IMR-90 (cell line): Measurements from ENCODE around the gene BRCA2. TPM values are rescaled to one million over a fixed set of nuclear protein-coding genes. Genes with fewer than 3 reads are reported as not detected.

Source experiments
- ATAC-seq: fragments of 200-7000 bp; cut with Tn5 transposase; 2 replicates; pipeline ENCODE4 v1.9.1; 2020; ENCODE audit warnings: low read depth, mild to moderate bottlenecking, moderate library complexity
- BruUV-seq: library from RNA; stranded (reverse); fragments of 400-500 nt; replicated peaks from 2 replicates; lab custom pipeline; 2021; lab: Mats Ljungman, UMichigan
- CTCF ChIA-PET: fragments of 300-600 bp; formaldehyde crosslinking; extraction: SDS; loops from one replicate; lab custom pipeline; 2021; ENCODE audit warnings: antibody characterized with exemption; lab: Yijun Ruan, JAX
- POLR2A ChIA-PET: fragments of 300-600 bp; sonication (Branson Sonifier 250); formaldehyde crosslinking; loops from one replicate; lab custom pipeline; 2022; ENCODE audit warnings: antibody characterized with exemption; ENCODE audit not compliant: unreplicated experiment; lab: Charles Lee
- DNase-seq: peaks from one replicate; pipeline ENCODE4 v3.0.0; 2013
- H2AFZ ChIP-seq: replicated peaks from 2 replicates; pipeline ENCODE3; 2013; ENCODE audit warnings: low read length, mild to moderate bottlenecking; ENCODE audit not compliant: poor library complexity
- H2AK5ac ChIP-seq: 2 replicates; pipeline ENCODE4 v1.6.1; 2013; ENCODE audit warnings: low read depth, low read length, inconsistent platforms
- H2AK9ac ChIP-seq: replicated peaks from 2 replicates; pipeline ENCODE3; 2013; ENCODE audit warnings: mild to moderate bottlenecking, low read depth, low read length, moderate library complexity; ENCODE audit not compliant: poor library complexity
- H2BK120ac ChIP-seq: 2 replicates; pipeline ENCODE4 v1.6.1; 2013; ENCODE audit warnings: low read depth, low read length, inconsistent platforms
- H2BK15ac ChIP-seq: 3 replicates; pipeline ENCODE4 v1.6.1; 2013; ENCODE audit warnings: low read depth, low read length, inconsistent platforms
- H2BK20ac ChIP-seq: 2 replicates; pipeline ENCODE4 v1.6.1; 2013; ENCODE audit warnings: low read depth, mild to moderate bottlenecking, inconsistent platforms, low read length, moderate library complexity
- H2BK5ac ChIP-seq: 2 replicates; pipeline ENCODE4 v1.6.1; 2013; ENCODE audit warnings: mild to moderate bottlenecking, low read depth, low read length, inconsistent platforms; ENCODE audit not compliant: poor library complexity, severe bottlenecking
- H3K14ac ChIP-seq: replicated peaks from 2 replicates; pipeline ENCODE4 v1.6.1; 2013; ENCODE audit warnings: low read depth, low read length, inconsistent platforms
- H3K18ac ChIP-seq: 2 replicates; pipeline ENCODE4 v1.6.1; 2013; ENCODE audit warnings: low read depth, low read length, control low read depth
- H3K23ac ChIP-seq: 2 replicates; pipeline ENCODE4 v1.6.1; 2013; ENCODE audit warnings: low read depth, low read length, inconsistent platforms
- H3K27ac ChIP-seq: 2 replicates; pipeline ENCODE4 v1.5.1; 2013; ENCODE audit warnings: mild to moderate bottlenecking, control low read depth, low read length; ENCODE audit not compliant: insufficient read depth
- H3K27me3 ChIP-seq: 2 replicates; pipeline ENCODE4 v1.6.1; 2013; ENCODE audit warnings: low read length; ENCODE audit not compliant: control insufficient read depth, insufficient read depth
- H3K36me3 ChIP-seq: 2 replicates; pipeline ENCODE4 v1.6.1; 2013; ENCODE audit warnings: low read length, mixed read lengths; ENCODE audit not compliant: control insufficient read depth, insufficient read depth
- H3K4ac ChIP-seq: 2 replicates; pipeline ENCODE4 v1.6.1; 2013; ENCODE audit warnings: low read depth, low read length, inconsistent platforms
- H3K4me1 ChIP-seq: 2 replicates; pipeline ENCODE4 v1.6.1; 2013; ENCODE audit warnings: low read length, mixed read lengths; ENCODE audit not compliant: control insufficient read depth, insufficient read depth
- H3K4me2 ChIP-seq: 2 replicates; pipeline ENCODE4 v1.6.1; 2013; ENCODE audit warnings: low read depth, mild to moderate bottlenecking, control low read depth, low read length, moderate library complexity
- H3K4me3 ChIP-seq: 2 replicates; pipeline ENCODE4 v1.5.1; 2013; ENCODE audit warnings: low read depth, mild to moderate bottlenecking, control low read depth, low read length, moderate library complexity; ENCODE audit not compliant: insufficient read depth
- H3K56ac ChIP-seq: 2 replicates; pipeline ENCODE4 v1.6.1; 2013; ENCODE audit warnings: low read length, inconsistent platforms; ENCODE audit not compliant: insufficient read depth; ENCODE audit errors: extremely low read depth
- H3K79me1 ChIP-seq, 2 experiments: 2 replicates each; pipeline ENCODE4 v1.6.1; 2013; ENCODE audit warnings: low read length in 2 of 2, inconsistent platforms in 1 of 2, low read depth in 1 of 2
- H3K9ac ChIP-seq: 2 replicates; pipeline ENCODE4 v1.6.1; 2013; ENCODE audit warnings: low read depth, low read length, control low read depth
- H3K9me1 ChIP-seq: 2 replicates; pipeline ENCODE4 v1.6.1; 2013; ENCODE audit warnings: low read length, inconsistent platforms; ENCODE audit not compliant: insufficient read depth
- H3K9me3 ChIP-seq: 2 replicates; pipeline ENCODE4 v1.6.1; 2013; ENCODE audit warnings: low read length; ENCODE audit not compliant: control insufficient read depth, insufficient read depth
- H4K20me1 ChIP-seq: 2 replicates; pipeline ENCODE4 v1.6.1; 2013; ENCODE audit warnings: low read length, inconsistent platforms; ENCODE audit not compliant: insufficient read depth
- H4K5ac ChIP-seq: 2 replicates; pipeline ENCODE4 v1.6.1; 2013; ENCODE audit warnings: mild to moderate bottlenecking, low read depth, low read length, control low read depth
- H4K8ac ChIP-seq, 2 experiments: 2 replicates each; pipeline ENCODE4 v1.6.1; 2013; ENCODE audit warnings: low read depth in 2 of 2, low read length in 2 of 2, control low read depth in 1 of 2, inconsistent platforms in 1 of 2
- H4K91ac ChIP-seq: 2 replicates; pipeline ENCODE4 v1.6.1; 2013; ENCODE audit warnings: low read depth, low read length, inconsistent platforms; ENCODE audit not compliant: insufficient read depth
- CHD1 ChIP-seq: IDR thresholded peaks from 2 replicates; pipeline ENCODE4 v1.6.1; 2012; ENCODE audit warnings: low read depth, low read length, improper control_type of control experiment
- CTCF ChIP-seq: conservative IDR thresholded peaks from 2 replicates; pipeline ENCODE4 v1.5.1; 2012; ENCODE audit warnings: mild to moderate bottlenecking, low read depth, low read length, improper control_type of control experiment
- FOS ChIP-seq: fragments of 150-350 bp; IDR thresholded peaks from 2 replicates; pipeline ENCODE4 v1.6.1; 2016; ENCODE audit warnings: low read depth, low read length
- MXI1 ChIP-seq: IDR thresholded peaks from 2 replicates; pipeline ENCODE4 v1.6.1; 2012; ENCODE audit warnings: low read depth, mild to moderate bottlenecking, low read length, moderate library complexity, borderline replicate concordance
- NFE2L2 ChIP-seq: fragments of 150-350 bp; IDR thresholded peaks from 2 replicates; pipeline ENCODE4 v1.6.1; 2016; ENCODE audit warnings: low read depth, mild to moderate bottlenecking, low read length
- RCOR1 ChIP-seq: IDR thresholded peaks from 2 replicates; pipeline ENCODE4 v1.6.1; 2012; ENCODE audit warnings: mild to moderate bottlenecking, low read length, improper control_type of control experiment; ENCODE audit not compliant: insufficient replicate concordance
- WGBS, 2 experiments: methylation state at CpG; one replicate each; pipeline versions ENCODE4 v1.1.5 to v1.1.7; 2013; ENCODE audit warnings: missing lambda C conversion rate in 2 of 2; ENCODE audit not compliant: insufficient read length in 1 of 2; ENCODE audit errors: extremely low coverage in 2 of 2; 5-methylcytosine and 5-hydroxymethylcytosine counted together
- dilution Hi-C: fragments of 300-500 bp; cut with HindIII; formaldehyde crosslinking; loops from one replicate; pipeline ENCODE4 v1.14.3; 2018; ENCODE audit warnings: low sequenced_read_pairs; ENCODE audit not compliant: unreplicated experiment
- in situ Hi-C: fragments of 300-500 bp; cut with MboI; formaldehyde crosslinking; loops from 3 replicates; pipeline ENCODE4 v1.14.3; 2019; ENCODE audit warnings: low sequenced_read_pairs, inconsistent platforms, mixed read lengths
- intact Hi-C: fragments of 100-400 bp; cut with micrococcal nuclease; formaldehyde crosslinking; loops from 2 replicates; pipeline ENCODE4 v1.10.0; 2022
- polyA plus RNA-seq, 3 experiments: library from polyadenylated mRNA; depleted of rRNA; stranded (reverse); fragments of >200 nt; gene quantifications; 2 replicates each; pipeline ENCODE4 v1.2.3, GENCODE V29; 2012; ENCODE audit warnings: low replicate concordance in 1 of 3
- total RNA-seq: library from RNA; depleted of rRNA; stranded (reverse); fragments of >200 nt; gene quantifications from 2 replicates; pipeline ENCODE4 v1.2.3, GENCODE V29; 2012

BRCA2 gene
- total and polyA plus RNA-seq, 2 of the 4 experiments (the other 2 are of a cell fraction) = 2.0 to 9.7 TPM

GRCh38 chr13:32413284-32413683 lies 98.0 kb downstream of the BRCA2 start:
- no peaks in the 10 kb centered on the region for H4K20me1 ChIP-seq
- POLR2A ChIA-PET = no interaction called here
- H2AK9ac ChIP-seq = no peak overlapping the region
- BruUV-seq = no TSS peak
- no peak overlapping the region for H2BK120ac ChIP-seq
- no peak overlapping the region for H3K23ac ChIP-seq
- DNase-seq = no peak
- peaks cover 5% of the 10 kb centered on the region for H3K4me1 ChIP-seq
- H3K27me3 ChIP-seq = no peaks in the 10 kb centered on the region
- no peak overlapping the region for H4K91ac ChIP-seq
- in situ Hi-C loops = no loop called here
- H3K14ac ChIP-seq = no peak overlapping the region
- H3K4ac ChIP-seq = no peak overlapping the region
- H3K9me3 ChIP-seq = no peaks in the 10 kb centered on the region
- dilution Hi-C loops = no loop called here
- ATAC-seq = no peak
- H2BK15ac ChIP-seq = no peak overlapping the region
- WGBS, 2 experiments = no CpG with 5 or more reads among the region's 3 CpGs
- H2AFZ ChIP-seq = no peak overlapping the region
- no peak overlapping the region for H4K5ac ChIP-seq
- H3K9ac ChIP-seq = no peak overlapping the region
- no peak overlapping the region for H4K8ac ChIP-seq
- no peak overlapping the region for H3K18ac ChIP-seq
- TF ChIP-seq NFE2L2 = no peak
- TF ChIP-seq RCOR1 = no peak
- no peak for TF ChIP-seq CTCF
- no peak for TF ChIP-seq FOS
- TF ChIP-seq CHD1 = no peak
- TF ChIP-seq MXI1 = no peak
- H3K4me2 ChIP-seq = no peak overlapping the region
- H3K27ac ChIP-seq = no peak overlapping the region
- H2BK20ac ChIP-seq = no peak overlapping the region
- no peak overlapping the region for H3K4me3 ChIP-seq
- H3K36me3 ChIP-seq = no peaks in the 10 kb centered on the region
- H3K79me1 ChIP-seq = no peaks in the 10 kb centered on the region
- H3K9me1 ChIP-seq = no peaks in the 10 kb centered on the region
- H2BK5ac ChIP-seq = no peak overlapping the region
- H2AK5ac ChIP-seq = no peak overlapping the region
- no peak overlapping the region for H3K56ac ChIP-seq
- CTCF ChIA-PET = no interaction called here
- intact Hi-C loops = no loop called here
